K562 (cell line): ENCODE results near the gene NAA40. TPM values are rescaled to one million over a fixed set of nuclear protein-coding genes. Genes with fewer than 3 reads are reported as not detected.

ENCODE experiments used
- ATAC-seq: fragments of 200-7000 bp; cut with Tn5 transposase; 3 replicates; pipeline ENCODE4 v1.9.1; 2020; ENCODE audit warnings: moderate library complexity
- BruUV-seq: library from RNA; stranded (reverse); fragments of 400-500 nt; replicated peaks from 2 replicates; lab custom pipeline; 2021; lab: Mats Ljungman, UMichigan
- CTCF ChIA-PET: fragments of 300-600 bp; formaldehyde crosslinking; extraction: SDS; loops from one replicate; lab custom pipeline; 2021; ENCODE audit warnings: low intra/inter-chr PET ratio; lab: Yijun Ruan, JAX
- POLR2A ChIA-PET: fragments of 300-600, 350-650 bp; sonication (Branson Sonifier 250); formaldehyde crosslinking; extraction: SDS; loops from one replicate; lab custom pipeline; 2021; ENCODE audit warnings: antibody characterized with exemption, inconsistent platforms; lab: Yijun Ruan, JAX
- DNase-seq, 4 experiments: peaks; one replicate each; pipeline versions ENCODE4 v3.0.0 to v3.0.0-alpha.2; 2011 to 2018; ENCODE audit warnings: low spot score in 3 of 4, mixed read lengths in 3 of 4; ENCODE audit errors: extremely low read depth in 1 of 4
- FAIRE-seq: peaks from 2 replicates; lab custom pipeline; 2011; peaks lifted over from hg19 to GRCh38; lab: Jason Lieb, UNC
- H2AFZ ChIP-seq: 2 replicates; pipeline ENCODE4 v1.6.0; 2011; ENCODE audit warnings: low read depth, low read length, control low read depth, inconsistent platforms
- H3K27ac ChIP-seq: fragments of 200-600 bp; 3 replicates; pipeline ENCODE4 v1.8.0; 2011; ENCODE audit warnings: low read depth, mild to moderate bottlenecking, control low read depth, inconsistent platforms, low read length, moderate library complexity, mixed read lengths; ENCODE audit errors: extremely low read depth
- H3K27me3 ChIP-seq, 2 experiments: fragments of 300-600 bp in 1 of 2; 2 replicates in 1 of 2; 3 replicates in 1 of 2; pipeline versions ENCODE4 v1.6.0 to v1.8.0; 2011; ENCODE audit warnings: inconsistent platforms in 2 of 2, low read length in 2 of 2, mild to moderate bottlenecking in 1 of 2, mixed read lengths in 1 of 2, moderate library complexity in 1 of 2; ENCODE audit not compliant: control insufficient read depth in 2 of 2, insufficient read depth in 2 of 2
- H3K36me3 ChIP-seq: fragments of 300-600 bp; 3 replicates; pipeline ENCODE4 v1.8.0; 2011; ENCODE audit warnings: mild to moderate bottlenecking, low read length, inconsistent platforms; ENCODE audit not compliant: control insufficient read depth, insufficient read depth
- H3K4me1 ChIP-seq, 2 experiments: fragments of 200-600 bp in 1 of 2; replicated peaks in 1 of 2; 2 replicates in 1 of 2; 3 replicates in 1 of 2; pipeline versions ENCODE4 v1.5.1 to v1.8.0; 2011; ENCODE audit warnings: inconsistent platforms in 2 of 2, low read length in 2 of 2, mild to moderate bottlenecking in 1 of 2, mixed read lengths in 1 of 2, moderate library complexity in 1 of 2; ENCODE audit not compliant: control insufficient read depth in 2 of 2, insufficient read depth in 2 of 2
- H3K4me2 ChIP-seq: 2 replicates; pipeline ENCODE4 v1.6.1; 2011; ENCODE audit warnings: low read length, control low read depth, inconsistent platforms, mixed read lengths; ENCODE audit not compliant: insufficient read depth
- H3K4me3 ChIP-seq: fragments of 200-600 bp; sonication (generic), shearing (Covaris generic); 2 replicates; pipeline ENCODE4 v1.5.1; 2016; ENCODE audit warnings: control low read depth, inconsistent platforms
- H3K79me2 ChIP-seq: fragments of 200-600 bp; 3 replicates; pipeline ENCODE4 v1.8.0; 2011; ENCODE audit warnings: low read length, inconsistent platforms; ENCODE audit not compliant: control insufficient read depth, insufficient read depth
- H3K9ac ChIP-seq, 2 experiments: 2 replicates each; pipeline versions ENCODE4 v1.6.0 to v1.6.1; 2011; ENCODE audit warnings: low read depth in 2 of 2, low read length in 2 of 2, control low read depth in 1 of 2, inconsistent platforms in 1 of 2, mild to moderate bottlenecking in 1 of 2, mixed read lengths in 1 of 2; ENCODE audit not compliant: insufficient read depth in 1 of 2
- H3K9me1 ChIP-seq: one replicate; pipeline ENCODE4 v1.6.0; 2011; ENCODE audit warnings: inconsistent platforms, mild to moderate bottlenecking, low read length, moderate library complexity; ENCODE audit not compliant: control insufficient read depth, insufficient read depth
- H3K9me3 ChIP-seq: replicated peaks from 2 replicates; pipeline ENCODE4 v1.5.1; 2011; ENCODE audit warnings: low read depth, low read length, inconsistent platforms; ENCODE audit not compliant: control insufficient read depth, insufficient read depth
- H4K20me1 ChIP-seq: replicated peaks from 2 replicates; pipeline ENCODE4 v1.6.1; 2011; ENCODE audit warnings: low read length, inconsistent platforms, mixed read lengths; ENCODE audit not compliant: control insufficient read depth, insufficient read depth
- BCOR ChIP-seq: fragments of 450-650 bp; IDR thresholded peaks from 2 replicates; pipeline ENCODE4 v1.6.1; 2016
- CBFA2T2 ChIP-seq: fragments of 450-650 bp; conservative IDR thresholded peaks from 2 replicates; pipeline ENCODE4 v1.6.1; 2017; ENCODE audit warnings: mild to moderate bottlenecking
- CHD4 ChIP-seq: fragments of 200-600 bp; sonication (generic); IDR thresholded peaks from 3 replicates; pipeline ENCODE4 v1.6.1; 2012; ENCODE audit warnings: low read depth, mild to moderate bottlenecking, mixed read lengths, low read length, inconsistent platforms; ENCODE audit not compliant: insufficient read depth, insufficient replicate concordance, poor library complexity, severe bottlenecking
- JUN ChIP-seq, 2 experiments: sonication (generic) in 1 of 2; formaldehyde crosslinking in 1 of 2; IDR thresholded peaks; 2 replicates each; pipeline versions ENCODE4 v1.6.1 to v1.8.0; 2012 to 2022; ENCODE audit warnings: borderline replicate concordance in 2 of 2, mild to moderate bottlenecking in 2 of 2, improper control_type of control experiment in 1 of 2, low read depth in 1 of 2, low read length in 1 of 2, missing genetic modification reagents in 1 of 2
- KDM1A ChIP-seq, 2 experiments: fragments of 450-650 bp; IDR thresholded peaks; 2 replicates each; pipeline ENCODE4 v1.6.1; 2016; ENCODE audit warnings: mild to moderate bottlenecking in 2 of 2
- MCM2 ChIP-seq: fragments of 450-650 bp; IDR thresholded peaks from 2 replicates; pipeline ENCODE4 v1.6.1; 2017; ENCODE audit warnings: low read depth, mild to moderate bottlenecking
- MEF2D ChIP-seq: conservative IDR thresholded peaks from 2 replicates; pipeline ENCODE4 v1.6.1; 2016; ENCODE audit warnings: low read depth, missing genetic modification characterization, missing compliant biosample characterization
- PCBP1 ChIP-seq: fragments of 200-400 bp; formaldehyde crosslinking; IDR thresholded peaks from 2 replicates; pipeline ENCODE4 v1.6.1; 2018; ENCODE audit warnings: mild to moderate bottlenecking, low read depth, low read length; ENCODE audit not compliant: poor library complexity, severe bottlenecking
- POLR3A ChIP-seq: IDR thresholded peaks from 2 replicates; pipeline ENCODE4 v1.6.1; 2011; ENCODE audit warnings: borderline replicate concordance, mild to moderate bottlenecking, moderate library complexity; ENCODE audit not compliant: insufficient read length, insufficient read depth; ENCODE audit errors: extremely low read depth
- RFX1 ChIP-seq: fragments of 450-650 bp; IDR thresholded peaks from 2 replicates; pipeline ENCODE4 v1.6.1; 2016; ENCODE audit warnings: mild to moderate bottlenecking, moderate library complexity
- SPI1 ChIP-seq: IDR thresholded peaks from 2 replicates; pipeline ENCODE4 v1.6.1; 2011; ENCODE audit warnings: low read depth, low read length, control low read depth, borderline replicate concordance
- TAF7 ChIP-seq: fragments of 450-650 bp; IDR thresholded peaks from 2 replicates; pipeline ENCODE4 v1.6.1; 2016; ENCODE audit warnings: missing genetic modification characterization, missing compliant biosample characterization
- ZBTB43 ChIP-seq: sonication (generic); formaldehyde crosslinking; IDR thresholded peaks from 2 replicates; pipeline ENCODE4 v1.8.0; 2023; ENCODE audit warnings: mild to moderate bottlenecking, missing genetic modification reagents
- WGBS: fragments of 100-300 bp; shearing (Covaris generic); methylation state at CpG from one replicate; pipeline ENCODE4 v1.1.6; 2016; ENCODE audit warnings: low coverage, mixed read lengths; ENCODE audit not compliant: insufficient coverage; ENCODE audit errors: missing lambda C conversion rate; 5-methylcytosine and 5-hydroxymethylcytosine counted together
- in situ Hi-C: fragments of 300-500 bp; cut with MboI; formaldehyde crosslinking; loops from 4 replicates; pipeline ENCODE4 v1.15.0; 2018; ENCODE audit warnings: inconsistent platforms, mixed read lengths
- intact Hi-C: fragments of 100-400 bp; cut with micrococcal nuclease; formaldehyde crosslinking; loops from 2 replicates; pipeline ENCODE4 v1.14.2; 2022
- polyA plus RNA-seq, 8 experiments: library from polyadenylated mRNA; depleted of rRNA in 4 of 8; stranded (reverse) in 5 of 8; unstranded in 3 of 8; fragments of >200 nt; fragmentation: Nextera tagmentation in 2 of 8; fragmentation: Illumina TruSeq in 1 of 8; extraction: Ambion mirVana in 2 of 8; extraction: Trizol in 1 of 8; gene quantifications; 2 replicates each; pipeline versions ENCODE4 v1.2.1 to v1.2.3, GENCODE V29; 2011 to 2014; ENCODE audit warnings: inconsistent platforms in 1 of 8, missing spikeins in 1 of 8
- total RNA-seq, 7 experiments: library from RNA; depleted of rRNA in 6 of 7; stranded (reverse); fragments of >200 nt in 6 of 7; fragmentation: Illumina TruSeq in 2 of 7; extraction: Trizol in 2 of 7; gene quantifications; 2 replicates each; pipeline versions ENCODE4 v1.2.1 to v1.2.3, GENCODE V29; 2011 to 2021; ENCODE audit warnings: low replicate concordance in 1 of 7
- TF ChIP-seq, protein P1 (sequence below): sonication (generic); formaldehyde crosslinking; IDR thresholded peaks from 2 replicates; pipeline ENCODE4 v1.8.0; 2022; ENCODE audit warnings: missing genetic modification reagents, mild to moderate bottlenecking, moderate library complexity, borderline replicate concordance

Gene NAA40
- total and polyA plus RNA-seq, 9 of the 15 experiments (the other 6 are each of a cell fraction or from before 2014, with no cell fraction given): 6.2 to 39.0 (median 23.1) TPM

DNA sequence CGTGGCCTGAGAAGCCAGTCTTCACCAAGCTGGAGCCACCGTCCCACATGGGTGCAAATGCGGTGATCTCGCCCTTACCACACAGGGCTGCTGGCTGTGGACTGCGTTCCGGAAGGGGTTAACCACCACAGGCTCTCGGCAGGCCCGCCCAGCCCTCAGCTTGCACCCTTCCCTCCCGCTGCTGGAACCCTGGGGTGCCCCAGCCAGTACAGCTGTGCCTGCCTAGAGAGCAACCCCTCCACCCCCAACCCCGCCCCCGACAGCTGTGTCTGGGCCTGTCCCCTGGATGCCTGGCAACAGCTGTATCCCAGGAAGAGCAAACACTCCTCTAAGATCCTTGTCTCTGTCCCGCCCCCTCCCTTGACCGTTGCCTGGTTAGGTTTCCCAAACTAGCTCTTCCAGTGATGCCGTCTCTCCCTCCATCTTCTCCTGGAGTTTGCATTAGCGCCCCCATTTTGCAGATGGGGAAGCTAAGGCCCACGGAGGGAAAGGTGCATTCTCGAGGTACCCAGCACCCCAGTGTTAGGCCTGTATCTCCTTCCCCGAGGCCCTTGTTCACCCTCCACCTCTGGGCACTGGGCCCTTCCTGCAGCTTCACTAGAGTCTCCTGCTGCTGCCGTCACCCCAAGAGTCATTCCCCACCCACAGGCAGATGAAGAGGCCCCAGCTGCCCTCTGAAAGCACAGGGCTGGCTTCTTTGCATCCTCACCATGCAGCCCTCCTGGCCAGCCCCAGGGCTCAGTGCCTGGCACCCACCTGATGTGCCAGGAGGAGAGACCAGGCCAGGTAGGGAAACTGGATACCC, 23.0 kb downstream of the NAA40 start:
- no TSS peak for BruUV-seq
- Histone ChIP-seq H3K27ac (no peak overlapping the region), H3K36me3 (peaks cover 16% of the 10 kb centered on the region; the same call in 2 of the 3 replicates), H3K4me2 (no peak overlapping the region), H3K4me1 (peaks cover 3 to 26% of the 10 kb centered on the region in 2 experiments; a peak in 4 of 5 replicates), H2AFZ (no peak overlapping the region), H3K9me3 (no peaks in the 10 kb centered on the region), H3K9me1 (peaks cover 6% of the 10 kb centered on the region), H3K9ac (peak overlapping the region in 1 of 2 experiments; percentile 68; a peak in 2 of 4 replicates), H3K79me2 (no peaks in the 10 kb centered on the region), H3K4me3 (no peak overlapping the region), H3K27me3 (no peaks in the 10 kb centered on the region), H4K20me1 (no peaks in the 10 kb centered on the region)
- ATAC-seq: peak; percentile 52
- CTCF ChIA-PET: no interaction called here
- 56% methylated on average over 17 of the region's 19 CpGs for WGBS
- in situ Hi-C loops: no loop called here
- POLR2A ChIA-PET: interaction anchor here (0.6 to 1.7 kb wide), 9 partner anchors 10 to 245 kb away, joined by 3 to 9 read pairs (median 4); partner anchors contain the start of gene COX8A
- no peak for FAIRE-seq
- intact Hi-C loops: no loop called here
- DNase-seq: peak in 3 of 4 experiments; percentile 25 to 80 (median 78)
- TF ChIP-seq JUN (IDR thresholded peaks at IDR 0.05; ENCODE audit: borderline replicate concordance, low read depth, low read length): no peak
- 0 out of 2 replicates have a peak, but pooled peaks have one; percentile 8 for TF ChIP-seq JUN (CRISPR knock-in tag; IDR thresholded peaks at IDR 0.05; ENCODE audit: borderline replicate concordance)
- no peak for TF ChIP-seq CBFA2T2
- TF ChIP-seq CHD4: no peak
- no peak for TF ChIP-seq ZBTB43 (CRISPR knock-in tag)
- no peak for TF ChIP-seq POLR3A
- peak; percentile 61 for TF ChIP-seq BCOR
- no peak for TF ChIP-seq SPI1
- TF ChIP-seq, protein P1, sequence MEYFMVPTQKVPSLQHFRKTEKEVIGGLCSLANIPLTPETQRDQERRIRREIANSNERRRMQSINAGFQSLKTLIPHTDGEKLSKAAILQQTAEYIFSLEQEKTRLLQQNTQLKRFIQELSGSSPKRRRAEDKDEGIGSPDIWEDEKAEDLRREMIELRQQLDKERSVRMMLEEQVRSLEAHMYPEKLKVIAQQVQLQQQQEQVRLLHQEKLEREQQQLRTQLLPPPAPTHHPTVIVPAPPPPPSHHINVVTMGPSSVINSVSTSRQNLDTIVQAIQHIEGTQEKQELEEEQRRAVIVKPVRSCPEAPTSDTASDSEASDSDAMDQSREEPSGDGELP (CRISPR knock-in tag): peak; percentile 68
- no peak for TF ChIP-seq PCBP1
- no peak for TF ChIP-seq TAF7 (tag)
- no peak for TF ChIP-seq MEF2D (tag)
- peak; percentile 33; the same call in 1 of the 2 replicates for TF ChIP-seq RFX1
- TF ChIP-seq KDM1A (IDR thresholded peaks at IDR 0.05): peak in 1 of 2 experiments; percentile 40; a peak in 1 of 4 replicates
- TF ChIP-seq MCM2: no peak
